Right ventricle myocardium inferior (tissue), 1 donor: Measurements from ENCODE around the gene RGS2. TPM values are rescaled to one million over a fixed set of nuclear protein-coding genes. Genes with fewer than 3 reads are reported as not detected.
A peak's percentile ranks its signal among the peaks of the same experiment; 100 is the strongest.

Source experiments
- ATAC-seq: fragments of 200-7000 bp; cut with Tn5 transposase; one replicate; pipeline ENCODE4 v1.9.1; 2020; ENCODE audit warnings: mild to moderate bottlenecking, moderate library complexity
- DNase-seq: peaks from one replicate; pipeline ENCODE4 v3.0.0; 2021; ENCODE audit errors: missing footprints
- intact Hi-C: fragments of 100-400 bp; cut with DNase I; formaldehyde crosslinking; loops from one replicate; pipeline ENCODE4 v1.11.0; 2022
- total RNA-seq: library from RNA; stranded (reverse); fragmentation: NEBNext Ultra II Directional; extraction: Animal tissue kit (Norgen Biotek cat#: 25700); gene quantifications from one replicate; pipeline ENCODE4 v1.2.1, GENCODE V29; 2021
- donor health status: DM: no; HTN: yes; CAD: no; lungs with severe emphysema.

RGS2 gene
- total RNA-seq, 1 donor from 2014 or later: 19.4 TPM

DNA sequence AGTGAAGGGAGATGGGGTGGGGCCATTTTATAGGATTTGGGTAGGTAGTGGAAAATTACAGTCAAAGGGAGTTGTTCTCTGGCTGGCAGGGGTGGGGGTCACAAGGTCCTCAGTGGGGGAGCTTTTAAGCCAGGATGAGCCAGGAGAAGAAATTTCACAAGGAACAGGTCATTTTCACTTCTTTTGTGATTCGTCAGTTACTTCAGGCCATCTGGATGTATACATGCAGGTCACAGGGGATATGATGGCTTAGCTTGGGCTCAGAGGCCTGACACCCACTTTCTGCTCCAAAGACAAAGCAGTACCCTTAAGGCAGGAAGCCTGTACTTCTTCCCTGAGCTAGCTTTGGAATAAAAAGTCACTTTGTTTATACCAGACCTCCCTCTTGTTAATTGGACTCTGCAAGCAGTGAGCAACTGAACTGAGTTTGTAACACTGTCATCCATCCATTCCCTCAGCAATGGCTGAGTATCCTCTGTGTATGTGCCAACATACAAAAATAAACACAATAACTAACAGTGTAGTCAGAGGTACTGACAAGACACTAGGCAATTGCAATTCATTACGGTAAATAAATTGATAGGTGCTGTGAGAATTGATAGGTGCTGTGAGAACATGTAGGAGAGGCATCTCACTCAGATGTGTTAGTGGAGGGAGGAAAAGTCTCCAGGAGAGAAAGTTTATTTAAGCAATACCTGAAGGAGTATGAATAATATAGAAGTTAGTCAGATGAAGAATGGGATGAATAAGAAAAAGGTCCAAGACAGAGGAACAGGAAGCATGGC lies 14.7 kb upstream of the RGS2 start:
- no peak for DNase-seq
- intact Hi-C loops: no loop called here
- no peak for ATAC-seq

DNA sequence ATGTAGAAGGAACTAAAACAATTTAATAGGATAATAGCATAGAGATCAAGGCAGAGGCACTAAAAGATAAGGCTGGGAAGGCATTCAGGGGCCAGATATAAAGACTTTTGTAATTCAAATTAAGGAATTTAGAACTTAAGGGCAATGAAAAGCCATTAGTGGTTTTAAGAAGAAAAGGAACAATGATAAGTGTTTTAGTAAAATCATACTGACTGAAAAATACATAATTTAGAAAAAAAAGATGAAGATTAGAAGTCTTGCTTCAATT lies 14.1 kb upstream of the RGS2 start:
- DNase-seq: no peak
- intact Hi-C loops: no loop called here
- ATAC-seq: no peak

DNA sequence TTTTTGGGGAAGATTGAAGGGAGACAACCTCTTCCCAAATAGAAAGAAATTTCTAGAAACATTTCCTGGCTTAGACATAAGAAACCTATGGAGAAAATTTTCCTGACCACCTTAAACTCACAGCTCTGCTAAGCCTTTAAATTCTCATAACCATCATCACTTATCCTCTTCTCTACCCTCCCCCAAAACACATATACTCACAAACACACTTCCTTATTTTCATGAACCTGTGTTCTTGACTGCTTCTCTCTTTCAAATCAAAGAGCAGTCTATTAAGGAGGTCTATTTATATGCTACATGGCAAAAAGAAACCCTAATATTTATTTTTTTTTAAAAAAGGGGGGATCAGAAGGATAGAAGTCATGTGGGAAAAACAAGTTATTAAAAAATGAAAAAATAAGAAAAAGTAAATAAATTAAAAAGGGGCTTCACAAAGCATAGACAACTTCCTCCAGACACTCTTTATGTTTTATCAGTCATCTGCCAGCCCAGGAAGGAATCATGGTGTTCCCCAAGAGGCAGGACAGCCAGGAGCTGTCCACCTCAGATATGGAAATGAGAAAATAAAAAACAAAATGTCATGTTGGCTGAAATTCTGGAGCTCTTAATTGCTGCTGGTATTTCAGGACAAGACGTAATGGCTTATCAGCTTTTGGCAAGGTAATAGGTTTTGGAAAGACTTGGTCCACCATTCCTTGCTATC lies 12.8 kb upstream of the RGS2 start:
- no peak for DNase-seq
- no peak for ATAC-seq
- intact Hi-C loops: no loop called here

DNA sequence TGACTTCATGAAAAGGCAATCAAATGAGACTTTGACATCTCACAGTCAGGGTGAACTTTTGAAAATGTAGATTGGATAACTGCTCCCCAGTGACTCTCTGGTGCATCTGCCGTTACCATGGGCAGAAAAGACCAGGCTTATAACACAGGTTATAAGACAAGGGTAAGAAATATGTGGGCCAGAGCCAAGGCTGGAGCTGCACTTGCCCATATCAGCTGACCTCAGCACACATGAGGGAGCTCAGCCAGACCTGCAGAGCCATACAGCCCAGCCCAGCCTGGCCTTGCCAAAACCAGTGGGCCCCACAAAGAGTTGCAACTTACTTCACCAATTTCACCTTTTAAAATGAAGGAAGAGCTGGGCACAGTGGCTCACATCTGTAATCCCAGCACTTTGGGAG lies 11.7 kb upstream of the RGS2 start:
- ATAC-seq: peak; percentile 59
- intact Hi-C loops: no loop called here
- no peak for DNase-seq

- ATAC-seq: no peak
- intact Hi-C loops: no loop called here
- DNase-seq: peak; percentile 69
Measured at GRCh38 chr1:192797891-192798290, 10.9 kb upstream of the RGS2 start.

DNA sequence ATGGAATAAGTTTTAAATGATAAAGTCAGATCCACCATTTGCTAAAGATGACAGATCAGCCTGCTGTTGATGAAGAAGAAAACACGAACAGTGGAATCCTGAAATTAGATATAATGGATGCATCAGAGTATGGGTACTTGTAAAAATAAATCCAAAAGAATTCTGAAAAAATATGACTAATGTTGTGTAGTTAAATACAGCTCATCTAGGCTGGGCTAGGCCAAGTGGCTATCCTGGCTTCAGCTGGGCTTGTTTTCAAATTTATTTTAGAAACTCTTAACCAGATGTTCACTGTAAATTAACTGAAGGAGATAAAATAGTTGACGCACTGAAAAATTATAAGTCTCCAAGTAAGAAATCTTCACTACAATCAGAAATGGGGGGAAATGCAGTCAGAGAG lies 7.4 kb upstream of the RGS2 start:
- intact Hi-C loops: no loop called here
- no peak for ATAC-seq
- no peak for DNase-seq

- intact Hi-C loops: no loop called here
- ATAC-seq: no peak
- no peak for DNase-seq
Measured at GRCh38 chr1:192802406-192802805, 6.4 kb upstream of the RGS2 start.

DNA sequence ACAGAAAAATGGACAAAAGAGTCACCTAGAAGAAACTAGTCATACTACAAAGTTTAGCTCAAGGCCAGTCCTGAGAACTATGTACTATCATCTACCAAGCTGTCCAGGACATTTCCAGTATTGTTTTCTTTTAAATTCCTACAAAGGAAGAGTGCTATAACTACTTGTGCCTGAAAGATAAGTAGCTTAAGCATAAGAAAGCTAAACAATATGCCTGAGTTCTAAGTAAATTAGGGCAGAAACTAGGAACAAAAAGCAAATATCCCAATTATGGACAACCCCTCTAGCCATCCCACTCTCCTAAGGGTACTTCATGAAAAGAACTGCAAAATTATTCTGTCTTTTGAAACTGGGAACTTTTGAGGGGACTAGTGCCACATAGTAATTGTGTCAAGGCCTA lies 5.3 kb upstream of the RGS2 start:
- intact Hi-C loops: no loop called here
- ATAC-seq: no peak
- DNase-seq: no peak

GRCh38 chr1:192805832-192806323 lies 3.0 kb upstream of the RGS2 start:
- intact Hi-C loops: loop anchor here (5.0 kb wide), 2 partner anchors 179 to 316 kb away; partner anchors contain the start of gene CDC73
- DNase-seq (no peak), ATAC-seq (no peak)

- no peak for DNase-seq
- ATAC-seq: no peak
- intact Hi-C loops: loop anchor here (1.0 to 5.0 kb wide), 4 partner anchors 180 to 331 kb away; partner anchors contain the start of gene CDC73
Measured at GRCh38 chr1:192807211-192808162, 1.4 kb upstream of the RGS2 start.

GRCh38 chr1:192808163-192808517 lies 699 bp upstream of the RGS2 start:
- ATAC-seq (no peak), DNase-seq (no peak)
- intact Hi-C loops: loop anchor here (1.0 to 5.0 kb wide), 4 partner anchors 181 to 331 kb away; partner anchors contain the start of gene CDC73

- ATAC-seq (no peak), DNase-seq (peak; percentile 73)
- intact Hi-C loops: loop anchor here (2.0 to 5.0 kb wide), 3 partner anchors 182 to 333 kb away; partner anchors contain the start of gene CDC73
Measured at GRCh38 chr1:192809307-192810252, 741 bp downstream of the RGS2 start.

- intact Hi-C loops: no loop called here
- ATAC-seq: no peak
- DNase-seq: no peak
Measured at GRCh38 chr1:192810253-192810880, 1.5 kb downstream of the RGS2 start.

- no peak for ATAC-seq
- intact Hi-C loops: no loop called here
Measured at GRCh38 chr1:192811006-192811405, 2.2 kb downstream of the RGS2 start.

DNA sequence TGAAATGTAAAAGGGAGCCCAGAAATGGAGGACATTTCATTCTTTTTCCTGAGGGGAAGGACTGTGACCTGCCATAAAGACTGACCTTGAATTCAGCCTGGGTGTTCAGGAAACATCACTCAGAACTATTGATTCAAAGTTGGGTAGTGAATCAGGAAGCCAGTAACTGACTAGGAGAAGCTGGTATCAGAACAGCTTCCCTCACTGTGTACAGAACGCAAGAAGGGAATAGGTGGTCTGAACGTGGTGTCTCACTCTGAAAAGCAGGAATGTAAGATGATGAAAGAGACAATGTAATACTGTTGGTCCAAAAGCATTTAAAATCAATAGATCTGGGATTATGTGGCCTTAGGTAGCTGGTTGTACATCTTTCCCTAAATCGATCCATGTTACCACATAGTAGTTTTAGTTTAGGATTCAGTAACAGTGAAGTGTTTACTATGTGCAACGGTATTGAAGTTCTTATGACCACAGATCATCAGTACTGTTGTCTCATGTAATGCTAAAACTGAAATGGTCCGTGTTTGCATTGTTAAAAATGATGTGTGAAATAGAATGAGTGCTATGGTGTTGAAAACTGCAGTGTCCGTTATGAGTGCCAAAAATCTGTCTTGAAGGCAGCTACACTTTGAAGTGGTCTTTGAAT lies 2.9 kb downstream of the RGS2 start:
- intact Hi-C loops: no loop called here
- DNase-seq (no peak), ATAC-seq (no peak)

More at GRCh38 chr1:192811006-192811405, 2.2 kb downstream of the RGS2 start:
- DNase-seq: no peak

- ATAC-seq: no peak
- intact Hi-C loops: no loop called here
- DNase-seq: no peak
Measured at GRCh38 chr1:192812420-192813209, 3.8 kb downstream of the RGS2 start.
